ENCODE measurements around the gene KCNJ5. TPM values are rescaled to one million over a fixed set of nuclear protein-coding genes. Genes with fewer than 3 reads are reported as not detected.

KCNJ5 gene
- total RNA-seq, 1 donor from 2014 or later: 1.6 TPM

GRCh38 chr11:128903248-128904061 lies 12.3 kb downstream of the KCNJ5 start:
- H3K4me3 Mint-ChIP-seq: peak overlapping the region; percentile 80
- H3K36me3 Mint-ChIP-seq: no peaks in the 10 kb centered on the region
- no peak for DNase-seq (ENCODE audit: extremely low spot score, unreplicated experiment)

GRCh38 chr11:128904303-128904655 lies 13.1 kb downstream of the KCNJ5 start:
- H3K9me3 Mint-ChIP-seq: no peaks in the 10 kb centered on the region
- no peak for DNase-seq (ENCODE audit: extremely low spot score, unreplicated experiment)
- H3K4me1 Mint-ChIP-seq (ENCODE audit: unreplicated experiment): peaks cover 24% of the 10 kb centered on the region
- no peak overlapping the region for H3K27ac Mint-ChIP-seq
- TF ChIP-seq, protein P1, sequence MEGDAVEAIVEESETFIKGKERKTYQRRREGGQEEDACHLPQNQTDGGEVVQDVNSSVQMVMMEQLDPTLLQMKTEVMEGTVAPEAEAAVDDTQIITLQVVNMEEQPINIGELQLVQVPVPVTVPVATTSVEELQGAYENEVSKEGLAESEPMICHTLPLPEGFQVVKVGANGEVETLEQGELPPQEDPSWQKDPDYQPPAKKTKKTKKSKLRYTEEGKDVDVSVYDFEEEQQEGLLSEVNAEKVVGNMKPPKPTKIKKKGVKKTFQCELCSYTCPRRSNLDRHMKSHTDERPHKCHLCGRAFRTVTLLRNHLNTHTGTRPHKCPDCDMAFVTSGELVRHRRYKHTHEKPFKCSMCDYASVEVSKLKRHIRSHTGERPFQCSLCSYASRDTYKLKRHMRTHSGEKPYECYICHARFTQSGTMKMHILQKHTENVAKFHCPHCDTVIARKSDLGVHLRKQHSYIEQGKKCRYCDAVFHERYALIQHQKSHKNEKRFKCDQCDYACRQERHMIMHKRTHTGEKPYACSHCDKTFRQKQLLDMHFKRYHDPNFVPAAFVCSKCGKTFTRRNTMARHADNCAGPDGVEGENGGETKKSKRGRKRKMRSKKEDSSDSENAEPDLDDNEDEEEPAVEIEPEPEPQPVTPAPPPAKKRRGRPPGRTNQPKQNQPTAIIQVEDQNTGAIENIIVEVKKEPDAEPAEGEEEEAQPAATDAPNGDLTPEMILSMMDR (conservative IDR thresholded peaks at IDR 0.05): no peak
- H3K36me3 Mint-ChIP-seq: no peaks in the 10 kb centered on the region
- peaks cover 80% of the 10 kb centered on the region for H3K27me3 Mint-ChIP-seq
- peak overlapping the region; percentile 80 for H3K4me3 Mint-ChIP-seq

More at GRCh38 chr11:128903248-128904061, 12.3 kb downstream of the KCNJ5 start:
- peaks cover 80% of the 10 kb centered on the region for H3K27me3 Mint-ChIP-seq
- H3K27ac Mint-ChIP-seq: peak overlapping the region; percentile 31
- TF ChIP-seq, protein P1 (conservative IDR thresholded peaks at IDR 0.05): no peak
- H3K4me1 Mint-ChIP-seq (ENCODE audit: unreplicated experiment): peaks cover 24% of the 10 kb centered on the region
- H3K9me3 Mint-ChIP-seq: no peaks in the 10 kb centered on the region

GRCh38 chr11:128904656-128905344 lies 13.6 kb downstream of the KCNJ5 start:
- H3K9me3 Mint-ChIP-seq: no peaks in the 10 kb centered on the region
- peak overlapping the region; percentile 80 for H3K4me3 Mint-ChIP-seq
- H3K27ac Mint-ChIP-seq: no peak overlapping the region
- no peak for DNase-seq (ENCODE audit: extremely low spot score, unreplicated experiment)
- H3K36me3 Mint-ChIP-seq: no peaks in the 10 kb centered on the region
- peaks cover 24% of the 10 kb centered on the region for H3K4me1 Mint-ChIP-seq (ENCODE audit: unreplicated experiment)
- H3K27me3 Mint-ChIP-seq: peaks cover 82% of the 10 kb centered on the region
- TF ChIP-seq, protein P1 (conservative IDR thresholded peaks at IDR 0.05): no peak

- no peaks in the 10 kb centered on the region for H3K36me3 Mint-ChIP-seq
- no peak overlapping the region for H3K27ac Mint-ChIP-seq
- peaks cover 75% of the 10 kb centered on the region for H3K27me3 Mint-ChIP-seq
- TF ChIP-seq, protein P1 (conservative IDR thresholded peaks at IDR 0.05): peak; percentile 70
- H3K9me3 Mint-ChIP-seq: no peaks in the 10 kb centered on the region
- peaks cover 24% of the 10 kb centered on the region for H3K4me1 Mint-ChIP-seq (ENCODE audit: unreplicated experiment)
- peak overlapping the region; percentile 78 for H3K4me3 Mint-ChIP-seq
- no peak for DNase-seq (ENCODE audit: extremely low spot score, unreplicated experiment)
Observed at GRCh38 chr11:128905345-128906184, 14.4 kb downstream of the KCNJ5 start.

GRCh38 chr11:128906185-128907050 lies 15.3 kb downstream of the KCNJ5 start:
- Mint-ChIP-seq H3K27me3 (peaks cover 66% of the 10 kb centered on the region), H3K9me3 (no peaks in the 10 kb centered on the region)

More at GRCh38 chr11:128906185-128907050, 15.3 kb downstream of the KCNJ5 start:
- H3K4me3 Mint-ChIP-seq: peak overlapping the region; percentile 78
- H3K4me1 Mint-ChIP-seq (ENCODE audit: unreplicated experiment): peaks cover 24% of the 10 kb centered on the region
- H3K27ac Mint-ChIP-seq: no peak overlapping the region
- DNase-seq (ENCODE audit: extremely low spot score, unreplicated experiment): no peak
- no peaks in the 10 kb centered on the region for H3K36me3 Mint-ChIP-seq
- TF ChIP-seq, protein P1 (conservative IDR thresholded peaks at IDR 0.05): no peak

All from type B pancreatic cell (in vitro differentiated cells).